Activated effector memory CD4-positive, alpha-beta T cell treated with Interleukin-2 at 50 U/mL for 16 hours (primary cell): ENCODE measurements around the gene CNGB1.
"Not testable (repeated sequence)": the region's sequence is repeated elsewhere in the genome, so short reads cannot be mapped to it uniquely, and the experiment has no call there.

Source experiments
- DNase-seq: peaks from one replicate; pipeline ENCODE4 v3.0.0-alpha.2; 2020

Gene CNGB1

GRCh38 chr16:57899771-57900661 is 70.9 kb downstream of the CNGB1 start:
- peak; percentile 65 for DNase-seq

GRCh38 chr16:57898961-57899360 is 72.0 kb downstream of the CNGB1 start:
- DNase-seq = no peak

GRCh38 chr16:57897996-57898395 is 72.9 kb downstream of the CNGB1 start:
- no peak for DNase-seq

- no peak for DNase-seq
These were observed 73.7 kb downstream of the CNGB1 start for GRCh38 chr16:57897053-57897784.

GRCh38 chr16:57895081-57895547 is 75.8 kb downstream of the CNGB1 start:
- DNase-seq = not testable (repeated sequence)

GRCh38 chr16:57894390-57895080 is 76.4 kb downstream of the CNGB1 start:
- DNase-seq = no peak

GRCh38 chr16:57893559-57894389 is 77.2 kb downstream of the CNGB1 start:
- no peak for DNase-seq

- no peak for DNase-seq
These were observed 77.7 kb downstream of the CNGB1 start for GRCh38 chr16:57893217-57893558.

- no peak for DNase-seq
These were observed 78.4 kb downstream of the CNGB1 start for GRCh38 chr16:57892447-57893096.

- DNase-seq = no peak
These were observed 78.9 kb downstream of the CNGB1 start for GRCh38 chr16:57892041-57892440.

- no peak for DNase-seq
These were observed 80.2 kb downstream of the CNGB1 start for GRCh38 chr16:57890752-57891111.

- DNase-seq = no peak
These were observed 80.8 kb downstream of the CNGB1 start for GRCh38 chr16:57889960-57890751.

GRCh38 chr16:57889522-57889921 is 81.4 kb downstream of the CNGB1 start:
- no peak for DNase-seq

GRCh38 chr16:57889111-57889510 is 81.8 kb downstream of the CNGB1 start:
- no peak for DNase-seq

- DNase-seq = no peak
These were observed 82.8 kb downstream of the CNGB1 start for GRCh38 chr16:57888128-57888527.

- no peak for DNase-seq
These were observed 83.2 kb downstream of the CNGB1 start for GRCh38 chr16:57887711-57888110.

- DNase-seq = no peak
These were observed 84.5 kb downstream of the CNGB1 start for GRCh38 chr16:57886427-57886826.

GRCh38 chr16:57884655-57885133 is 86.2 kb downstream of the CNGB1 start:
- no peak for DNase-seq

GRCh38 chr16:57883953-57884654 is 86.8 kb downstream of the CNGB1 start:
- DNase-seq = no peak

GRCh38 chr16:57883480-57883879 is 87.4 kb downstream of the CNGB1 start:
- DNase-seq = no peak
